NCI-H748 (cell line): ENCODE measurements around the gene SIX1.

Source experiments
- DNase-seq: peaks from one replicate; lab custom pipeline; 2025; ENCODE audit not compliant: unreplicated experiment; lab: John Stamatoyannopoulos, UW

The SIX1 gene

GRCh38 chr14:60596139-60596538 lies 53.1 kb downstream of the SIX1 start:
- no peak for DNase-seq

DNA sequence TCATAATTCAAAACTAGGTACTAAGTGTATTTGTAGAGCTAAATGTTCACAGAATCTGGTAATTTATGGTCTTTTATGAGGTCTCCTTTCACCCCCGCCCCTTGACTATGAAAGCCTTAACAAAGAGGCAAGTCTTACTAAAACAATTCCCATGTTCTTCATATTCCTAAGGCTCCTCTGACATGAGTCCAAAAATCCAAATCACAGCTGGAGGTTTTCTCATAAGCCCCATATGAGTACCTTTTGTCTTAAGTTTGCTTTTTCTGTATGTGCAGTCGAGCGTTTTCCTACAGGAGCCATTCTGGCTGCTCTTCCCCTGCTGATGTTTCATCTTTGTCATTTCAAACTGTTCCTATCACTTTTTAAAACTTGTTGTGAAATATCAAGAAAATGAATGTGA lies 55.2 kb downstream of the SIX1 start:
- no peak for DNase-seq
